Cardiac septum (tissue), 1 donor: ENCODE data around the gene VGLL4. TPM values are rescaled to one million over a fixed set of nuclear protein-coding genes. Genes with fewer than 3 reads are reported as not detected.

Experiments
- DNase-seq: peaks from one replicate; pipeline ENCODE4 v3.0.0-alpha.2; 2020; ENCODE audit warnings: low spot score
- intact Hi-C: fragments of 100-400 bp; cut with DNase I; formaldehyde crosslinking; loops from one replicate; pipeline ENCODE4 v1.14.0; 2022
- total RNA-seq: library from RNA; stranded (reverse); fragmentation: NEBNext Ultra II Directional; extraction: Animal tissue kit (Norgen Biotek cat#: 25700); gene quantifications from one replicate; pipeline ENCODE4 v1.2.1, GENCODE V29; 2021
- donor health status: DM: no; HTN: no; CAD: no.

VGLL4 gene
- total RNA-seq, 1 donor from 2014 or later = 40.7 TPM

- intact Hi-C loops = no loop called here
- DNase-seq = peak; percentile 72
Measured at GRCh38 chr3:11545186-11545851, 98.4 kb downstream of the VGLL4 start.

- intact Hi-C loops = no loop called here
- no peak for DNase-seq
Measured at GRCh38 chr3:11544412-11545181, 99.1 kb downstream of the VGLL4 start.

- intact Hi-C loops = no loop called here
Measured at GRCh38 chr3:11543948-11544387, 99.7 kb downstream of the VGLL4 start.

GRCh38 chr3:11543141-11543947 lies 100.4 kb downstream of the VGLL4 start:
- intact Hi-C loops = no loop called here
- peak; percentile 55 for DNase-seq

More at GRCh38 chr3:11543948-11544387, 99.7 kb downstream of the VGLL4 start:
- DNase-seq = no peak

- peak; percentile 24 for DNase-seq
- intact Hi-C loops = no loop called here
Measured at GRCh38 chr3:11542551-11542950, 101.2 kb downstream of the VGLL4 start.

- peak; percentile 61 for DNase-seq
- intact Hi-C loops = no loop called here
Measured at GRCh38 chr3:11541321-11542303, 102.1 kb downstream of the VGLL4 start.

GRCh38 chr3:11539677-11540076 lies 104.0 kb downstream of the VGLL4 start:
- intact Hi-C loops = loop anchor here (10.0 kb wide), 1 partner anchor 155 kb away; no protein-coding TSS in a partner anchor
- DNase-seq = no peak

GRCh38 chr3:11539218-11539617 lies 104.5 kb downstream of the VGLL4 start:
- intact Hi-C loops = loop anchor here (10.0 kb wide), 1 partner anchor 154 kb away; no protein-coding TSS in a partner anchor
- no peak for DNase-seq

GRCh38 chr3:11538581-11538980 lies 105.1 kb downstream of the VGLL4 start:
- intact Hi-C loops = loop anchor here (10.0 kb wide), 1 partner anchor 154 kb away; no protein-coding TSS in a partner anchor
- no peak for DNase-seq

GRCh38 chr3:11536936-11537612 lies 106.6 kb downstream of the VGLL4 start:
- intact Hi-C loops = loop anchor here (10.0 kb wide), 1 partner anchor 152 kb away; no protein-coding TSS in a partner anchor
- no peak for DNase-seq

GRCh38 chr3:11536132-11536935 lies 107.4 kb downstream of the VGLL4 start:
- intact Hi-C loops = loop anchor here (10.0 kb wide), 1 partner anchor 152 kb away; no protein-coding TSS in a partner anchor
- DNase-seq = peak; percentile 10

GRCh38 chr3:11535243-11535960 lies 108.3 kb downstream of the VGLL4 start:
- intact Hi-C loops = loop anchor here (10.0 kb wide), 1 partner anchor 151 kb away; no protein-coding TSS in a partner anchor
- DNase-seq = peak; percentile 35

- intact Hi-C loops = loop anchor here (10.0 kb wide), 1 partner anchor 150 kb away; no protein-coding TSS in a partner anchor
- no peak for DNase-seq
Measured at GRCh38 chr3:11534793-11535101, 109.0 kb downstream of the VGLL4 start.

- DNase-seq = no peak
- intact Hi-C loops = loop anchor here (10.0 kb wide), 1 partner anchor 149 kb away; no protein-coding TSS in a partner anchor
Measured at GRCh38 chr3:11534011-11534792, 109.5 kb downstream of the VGLL4 start.

GRCh38 chr3:11532931-11533391 lies 110.8 kb downstream of the VGLL4 start:
- intact Hi-C loops = loop anchor here (10.0 kb wide), 1 partner anchor 148 kb away; no protein-coding TSS in a partner anchor
- no peak for DNase-seq
